K562 (cell line): ENCODE data around the gene TACR1. TPM values are rescaled to one million over a fixed set of nuclear protein-coding genes. Genes with fewer than 3 reads are reported as not detected.

Experiments used
- ATAC-seq: fragments of 200-7000 bp; cut with Tn5 transposase; 3 replicates; pipeline ENCODE4 v1.9.1; 2020; ENCODE audit warnings: moderate library complexity
- BruUV-seq: library from RNA; stranded (reverse); fragments of 400-500 nt; replicated peaks from 2 replicates; lab custom pipeline; 2021; lab: Mats Ljungman, UMichigan
- CTCF ChIA-PET: fragments of 300-600 bp; formaldehyde crosslinking; extraction: SDS; loops from one replicate; lab custom pipeline; 2021; ENCODE audit warnings: low intra/inter-chr PET ratio; lab: Yijun Ruan, JAX
- POLR2A ChIA-PET: fragments of 300-600, 350-650 bp; sonication (Branson Sonifier 250); formaldehyde crosslinking; extraction: SDS; loops from one replicate; lab custom pipeline; 2021; ENCODE audit warnings: antibody characterized with exemption, inconsistent platforms; lab: Yijun Ruan, JAX
- DNase-seq, 4 experiments: peaks; one replicate each; pipeline versions ENCODE4 v3.0.0 to v3.0.0-alpha.2; 2011 to 2018; ENCODE audit warnings: low spot score in 3 of 4, mixed read lengths in 3 of 4; ENCODE audit errors: extremely low read depth in 1 of 4
- FAIRE-seq: peaks from 2 replicates; lab custom pipeline; 2011; peaks lifted over from hg19 to GRCh38; lab: Jason Lieb, UNC
- H2AFZ ChIP-seq: 2 replicates; pipeline ENCODE4 v1.6.0; 2011; ENCODE audit warnings: low read depth, low read length, control low read depth, inconsistent platforms
- H3K27ac ChIP-seq: fragments of 200-600 bp; 3 replicates; pipeline ENCODE4 v1.8.0; 2011; ENCODE audit warnings: low read depth, mild to moderate bottlenecking, control low read depth, inconsistent platforms, low read length, moderate library complexity, mixed read lengths; ENCODE audit errors: extremely low read depth
- H3K27me3 ChIP-seq, 2 experiments: fragments of 300-600 bp in 1 of 2; 2 replicates in 1 of 2; 3 replicates in 1 of 2; pipeline versions ENCODE4 v1.6.0 to v1.8.0; 2011; ENCODE audit warnings: inconsistent platforms in 2 of 2, low read length in 2 of 2, mild to moderate bottlenecking in 1 of 2, mixed read lengths in 1 of 2, moderate library complexity in 1 of 2; ENCODE audit not compliant: control insufficient read depth in 2 of 2, insufficient read depth in 2 of 2
- H3K36me3 ChIP-seq: fragments of 300-600 bp; 3 replicates; pipeline ENCODE4 v1.8.0; 2011; ENCODE audit warnings: mild to moderate bottlenecking, low read length, inconsistent platforms; ENCODE audit not compliant: control insufficient read depth, insufficient read depth
- H3K4me1 ChIP-seq, 2 experiments: fragments of 200-600 bp in 1 of 2; replicated peaks in 1 of 2; 2 replicates in 1 of 2; 3 replicates in 1 of 2; pipeline versions ENCODE4 v1.5.1 to v1.8.0; 2011; ENCODE audit warnings: inconsistent platforms in 2 of 2, low read length in 2 of 2, mild to moderate bottlenecking in 1 of 2, mixed read lengths in 1 of 2, moderate library complexity in 1 of 2; ENCODE audit not compliant: control insufficient read depth in 2 of 2, insufficient read depth in 2 of 2
- H3K4me2 ChIP-seq: 2 replicates; pipeline ENCODE4 v1.6.1; 2011; ENCODE audit warnings: low read length, control low read depth, inconsistent platforms, mixed read lengths; ENCODE audit not compliant: insufficient read depth
- H3K4me3 ChIP-seq: fragments of 200-600 bp; sonication (generic), shearing (Covaris generic); 2 replicates; pipeline ENCODE4 v1.5.1; 2016; ENCODE audit warnings: control low read depth, inconsistent platforms
- H3K79me2 ChIP-seq: fragments of 200-600 bp; 3 replicates; pipeline ENCODE4 v1.8.0; 2011; ENCODE audit warnings: low read length, inconsistent platforms; ENCODE audit not compliant: control insufficient read depth, insufficient read depth
- H3K9ac ChIP-seq, 2 experiments: 2 replicates each; pipeline versions ENCODE4 v1.6.0 to v1.6.1; 2011; ENCODE audit warnings: low read depth in 2 of 2, low read length in 2 of 2, control low read depth in 1 of 2, inconsistent platforms in 1 of 2, mild to moderate bottlenecking in 1 of 2, mixed read lengths in 1 of 2; ENCODE audit not compliant: insufficient read depth in 1 of 2
- H3K9me1 ChIP-seq: one replicate; pipeline ENCODE4 v1.6.0; 2011; ENCODE audit warnings: inconsistent platforms, mild to moderate bottlenecking, low read length, moderate library complexity; ENCODE audit not compliant: control insufficient read depth, insufficient read depth
- H3K9me3 ChIP-seq: replicated peaks from 2 replicates; pipeline ENCODE4 v1.5.1; 2011; ENCODE audit warnings: low read depth, low read length, inconsistent platforms; ENCODE audit not compliant: control insufficient read depth, insufficient read depth
- H4K20me1 ChIP-seq: replicated peaks from 2 replicates; pipeline ENCODE4 v1.6.1; 2011; ENCODE audit warnings: low read length, inconsistent platforms, mixed read lengths; ENCODE audit not compliant: control insufficient read depth, insufficient read depth
- HLTF ChIP-seq: fragments of 450-650 bp; IDR thresholded peaks from 2 replicates; pipeline ENCODE4 v1.6.1; 2016
- KDM4B ChIP-seq, 2 experiments: fragments of 450-650 bp in 1 of 2; sonication (generic) in 1 of 2; IDR thresholded peaks; 2 replicates each; pipeline ENCODE4 v1.6.1; 2016 to 2017; ENCODE audit warnings: borderline replicate concordance in 2 of 2, antibody characterized with exemption in 1 of 2, low read depth in 1 of 2, mild to moderate bottlenecking in 1 of 2
- NCOA2 ChIP-seq, 2 experiments: fragments of 450-650 bp; IDR thresholded peaks; 2 replicates each; pipeline ENCODE4 v1.6.1; 2018; ENCODE audit warnings: mild to moderate bottlenecking in 2 of 2, moderate library complexity in 1 of 2; ENCODE audit not compliant: partially characterized antibody in 2 of 2
- NCOR1 ChIP-seq: fragments of 450-650 bp; IDR thresholded peaks from 2 replicates; pipeline ENCODE4 v1.6.1; 2016; ENCODE audit warnings: mild to moderate bottlenecking, moderate library complexity
- POLR2H ChIP-seq: IDR thresholded peaks from 2 replicates; pipeline ENCODE4 v1.6.1; 2016; ENCODE audit warnings: missing genetic modification characterization, low read depth, mild to moderate bottlenecking, control low read depth, missing compliant biosample characterization, moderate library complexity
- RBM22 ChIP-seq: fragments of 200-400 bp; formaldehyde crosslinking; IDR thresholded peaks from 2 replicates; pipeline ENCODE4 v1.6.1; 2018; ENCODE audit warnings: low read length, low read depth; ENCODE audit not compliant: poor library complexity, severe bottlenecking
- TAF7 ChIP-seq: fragments of 450-650 bp; IDR thresholded peaks from 2 replicates; pipeline ENCODE4 v1.6.1; 2016; ENCODE audit warnings: missing genetic modification characterization, missing compliant biosample characterization
- ZNF184 ChIP-seq: sonication (generic); formaldehyde crosslinking; IDR thresholded peaks from 2 replicates; pipeline ENCODE4 v1.5.0; 2020; ENCODE audit warnings: missing genetic modification reagents
- ZNF395 ChIP-seq: fragments of 200-800 bp; sonication (Bioruptor generic); IDR thresholded peaks from 2 replicates; pipeline ENCODE4 v1.6.1; 2017; ENCODE audit warnings: missing genetic modification characterization, missing compliant biosample characterization
- ZNF561 ChIP-seq: fragments of 450-650 bp; formaldehyde crosslinking; conservative IDR thresholded peaks from 2 replicates; pipeline ENCODE4 v1.4.0; 2020; ENCODE audit warnings: mild to moderate bottlenecking, moderate library complexity
- ZNF695 ChIP-seq: fragments of 450-650 bp; formaldehyde crosslinking; IDR thresholded peaks from 2 replicates; pipeline ENCODE4 v1.4.0; 2020; ENCODE audit warnings: mild to moderate bottlenecking, moderate library complexity
- WGBS: fragments of 100-300 bp; shearing (Covaris generic); methylation state at CpG from one replicate; pipeline ENCODE4 v1.1.6; 2016; ENCODE audit warnings: low coverage, mixed read lengths; ENCODE audit not compliant: insufficient coverage; ENCODE audit errors: missing lambda C conversion rate; 5-methylcytosine and 5-hydroxymethylcytosine counted together
- in situ Hi-C: fragments of 300-500 bp; cut with MboI; formaldehyde crosslinking; loops from 4 replicates; pipeline ENCODE4 v1.15.0; 2018; ENCODE audit warnings: inconsistent platforms, mixed read lengths
- intact Hi-C: fragments of 100-400 bp; cut with micrococcal nuclease; formaldehyde crosslinking; loops from 2 replicates; pipeline ENCODE4 v1.14.2; 2022
- polyA plus RNA-seq, 8 experiments: library from polyadenylated mRNA; depleted of rRNA in 4 of 8; stranded (reverse) in 5 of 8; unstranded in 3 of 8; fragments of >200 nt; fragmentation: Nextera tagmentation in 2 of 8; fragmentation: Illumina TruSeq in 1 of 8; extraction: Ambion mirVana in 2 of 8; extraction: Trizol in 1 of 8; gene quantifications; 2 replicates each; pipeline versions ENCODE4 v1.2.1 to v1.2.3, GENCODE V29; 2011 to 2014; ENCODE audit warnings: inconsistent platforms in 1 of 8, missing spikeins in 1 of 8
- total RNA-seq, 7 experiments: library from RNA; depleted of rRNA in 6 of 7; stranded (reverse); fragments of >200 nt in 6 of 7; fragmentation: Illumina TruSeq in 2 of 7; extraction: Trizol in 2 of 7; gene quantifications; 2 replicates each; pipeline versions ENCODE4 v1.2.1 to v1.2.3, GENCODE V29; 2011 to 2021; ENCODE audit warnings: low replicate concordance in 1 of 7

The TACR1 gene
- total and polyA plus RNA-seq, 9 of the 15 experiments (the other 6 are each of a cell fraction or from before 2014, with no cell fraction given), result not detected

GRCh38 chr2:75100011-75100800 lies 99.1 kb downstream of the TACR1 start:
- H3K36me3 ChIP-seq, result no peaks in the 10 kb centered on the region
- H3K27me3 ChIP-seq, result no peaks in the 10 kb centered on the region
- no TSS peak for BruUV-seq
- intact Hi-C loops, result no loop called here
- ATAC-seq, result no peak
- H3K9me3 ChIP-seq, result peaks cover 3% of the 10 kb centered on the region; the same call in 1 of the 2 replicates
- 2% methylated on average over 3 of the region's 3 CpGs for WGBS
- H3K27ac ChIP-seq, result no peak overlapping the region
- H3K9ac ChIP-seq, result no peak overlapping the region
- no peaks in the 10 kb centered on the region for H3K79me2 ChIP-seq
- FAIRE-seq, result no peak
- DNase-seq, result no peak
- in situ Hi-C loops, result no loop called here
- no peaks in the 10 kb centered on the region for H3K9me1 ChIP-seq
- H3K4me1 ChIP-seq, result no peaks in the 10 kb centered on the region
- no peak overlapping the region for H3K4me2 ChIP-seq
- POLR2A ChIA-PET, result no interaction called here
- H3K4me3 ChIP-seq, result no peak overlapping the region
- H2AFZ ChIP-seq, result no peak overlapping the region
- no peak for TF ChIP-seq KDM4B (IDR thresholded peaks at IDR 0.05; ENCODE audit: borderline replicate concordance in 2 of 2, low read depth in 1 of 2)
- TF ChIP-seq NCOR1, result no peak
- no peak for TF ChIP-seq ZNF695 (CRISPR knock-in tag)
- TF ChIP-seq HLTF, result no peak
- no peak for TF ChIP-seq ZNF184
- no peak for TF ChIP-seq ZNF561 (CRISPR knock-in tag)
- TF ChIP-seq TAF7 (tag), result no peak
- TF ChIP-seq ZNF395 (CRISPR knock-in tag), result no peak
- TF ChIP-seq NCOA2 (IDR thresholded peaks at IDR 0.05; ENCODE audit: partially characterized antibody in 2 of 2), result no peak
- TF ChIP-seq POLR2H (tag), result no peak
- TF ChIP-seq RBM22, result no peak
- TF ChIP-seq, all 486 proteins: peak for 0
- CTCF ChIA-PET, result no interaction called here
- no peaks in the 10 kb centered on the region for H4K20me1 ChIP-seq
